ENCODE results near the gene PATE1.

The PATE1 gene

DNA sequence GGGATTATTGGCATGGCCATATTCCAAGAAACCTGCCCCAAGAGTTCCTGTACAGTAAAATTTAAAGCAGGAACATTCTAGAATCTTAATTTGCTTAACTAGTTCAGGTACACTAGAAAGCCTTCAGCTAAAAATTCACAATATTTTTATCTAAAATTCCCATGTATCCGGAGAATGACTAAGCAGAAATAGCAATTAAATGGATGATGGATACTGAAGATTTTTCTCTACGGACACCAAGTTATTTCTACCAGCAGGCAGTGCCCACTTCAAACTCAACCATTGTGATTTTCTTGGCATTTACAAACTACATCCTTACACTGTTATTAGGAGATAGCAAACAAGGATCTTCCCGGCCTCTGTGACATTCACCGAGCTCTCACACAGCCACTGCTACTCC, 44.7 kb downstream of the PATE1 start:
- no peak for DNase-seq (ENCODE audit: low read depth in 2 of 2)

DNA sequence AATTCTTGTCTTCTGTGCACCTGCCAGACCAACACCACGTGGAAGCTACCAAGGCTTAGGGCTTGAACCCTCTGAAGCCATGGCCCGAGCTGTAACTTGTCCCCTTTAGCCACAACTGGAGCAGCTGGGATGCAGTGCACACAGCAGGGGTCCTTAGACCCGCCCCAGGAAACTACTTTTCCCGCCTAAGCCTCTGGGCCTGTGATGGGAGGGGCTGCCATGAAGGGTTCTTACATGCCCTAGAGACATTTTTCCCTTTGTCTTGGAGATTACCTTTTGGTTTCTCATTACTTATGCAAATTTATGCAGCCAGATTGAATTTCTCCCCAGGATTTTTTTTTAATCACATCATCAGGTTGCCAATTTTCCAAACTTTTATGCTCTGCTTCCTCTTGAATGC, 51.6 kb downstream of the PATE1 start:
- DNase-seq (ENCODE audit: low read depth in 2 of 2): no peak

Measured in stimulated activated CD4-positive, alpha-beta T cell treated with anti-CD3 and anti-CD28 coated beads, Interleukin-1b, Interleukin-23, amount 100 ng/mL, for 1 hour (primary cell).